Large intestine (tissue), 3 donors: Measurements from ENCODE around the gene C1orf167. TPM values are rescaled to one million over a fixed set of nuclear protein-coding genes. Genes with fewer than 3 reads are reported as not detected.

Experiments used
- DNase-seq, 2 donors: peaks; one replicate each; pipeline versions ENCODE4 v3.0.0 to v3.0.0-alpha.2; 2013
- H3K27ac ChIP-seq: one replicate; pipeline ENCODE4 v1.5.1; 2013; ENCODE audit warnings: low read length
- H3K27me3 ChIP-seq: 2 replicates; pipeline ENCODE4 v1.6.1; 2013; ENCODE audit warnings: low read length; ENCODE audit not compliant: control insufficient read depth, insufficient read depth
- H3K36me3 ChIP-seq: 2 replicates; pipeline ENCODE4 v1.6.1; 2013; ENCODE audit warnings: low read length; ENCODE audit not compliant: control insufficient read depth, insufficient read depth
- H3K4me1 ChIP-seq: one replicate; pipeline ENCODE4 v1.6.1; 2013; ENCODE audit warnings: low read length; ENCODE audit not compliant: control insufficient read depth, insufficient read depth
- H3K4me3 ChIP-seq: one replicate; pipeline ENCODE4 v1.5.1; 2013; ENCODE audit warnings: low read length
- H3K9me3 ChIP-seq: one replicate; pipeline ENCODE4 v1.6.1; 2013; ENCODE audit warnings: mild to moderate bottlenecking, low read depth, low read length, moderate library complexity; ENCODE audit not compliant: control insufficient read depth
- WGBS: methylation state at CpG from one replicate; pipeline ENCODE4 v1.1.5; 2013; ENCODE audit warnings: low lambda C conversion rate; ENCODE audit not compliant: insufficient coverage; 5-methylcytosine and 5-hydroxymethylcytosine counted together
- polyA plus RNA-seq: library from polyadenylated mRNA; unstranded; fragments of 120-200 nt; gene quantifications from one replicate; pipeline ENCODE4 v1.2.1, GENCODE V29; 2013

Gene C1orf167
- polyA plus RNA-seq, 1 donor = 0.15 TPM

DNA sequence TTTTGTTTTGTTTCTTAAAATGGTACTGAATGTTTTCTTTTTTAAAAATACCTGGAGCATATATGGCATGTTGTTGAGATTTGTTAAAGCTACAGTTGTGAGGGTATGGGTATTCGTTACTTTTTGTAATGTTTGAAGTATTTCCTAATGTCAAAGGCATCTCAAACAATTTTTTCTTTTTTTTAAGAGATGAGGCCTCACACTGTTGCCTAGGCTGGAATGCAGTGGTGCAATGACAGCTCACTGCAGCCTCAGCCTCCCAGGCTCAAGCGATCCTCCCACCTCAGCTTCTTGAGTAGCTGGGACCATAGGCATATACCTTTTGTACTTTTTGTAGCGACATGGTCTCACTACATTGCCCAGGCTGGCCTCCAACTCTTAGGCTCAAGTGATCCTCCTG is 60.1 kb downstream of the C1orf167 start:
- Histone ChIP-seq H3K27me3 (no peaks in the 10 kb centered on the region), H3K9me3 (no peaks in the 10 kb centered on the region), H3K4me1 (no peaks in the 10 kb centered on the region), H3K36me3 (peaks cover 69% of the 10 kb centered on the region), H3K27ac (no peak overlapping the region), H3K4me3 (no peak overlapping the region)
- no CpG with 5 or more reads among the region's 3 CpGs for WGBS
- DNase-seq = no peak

DNA sequence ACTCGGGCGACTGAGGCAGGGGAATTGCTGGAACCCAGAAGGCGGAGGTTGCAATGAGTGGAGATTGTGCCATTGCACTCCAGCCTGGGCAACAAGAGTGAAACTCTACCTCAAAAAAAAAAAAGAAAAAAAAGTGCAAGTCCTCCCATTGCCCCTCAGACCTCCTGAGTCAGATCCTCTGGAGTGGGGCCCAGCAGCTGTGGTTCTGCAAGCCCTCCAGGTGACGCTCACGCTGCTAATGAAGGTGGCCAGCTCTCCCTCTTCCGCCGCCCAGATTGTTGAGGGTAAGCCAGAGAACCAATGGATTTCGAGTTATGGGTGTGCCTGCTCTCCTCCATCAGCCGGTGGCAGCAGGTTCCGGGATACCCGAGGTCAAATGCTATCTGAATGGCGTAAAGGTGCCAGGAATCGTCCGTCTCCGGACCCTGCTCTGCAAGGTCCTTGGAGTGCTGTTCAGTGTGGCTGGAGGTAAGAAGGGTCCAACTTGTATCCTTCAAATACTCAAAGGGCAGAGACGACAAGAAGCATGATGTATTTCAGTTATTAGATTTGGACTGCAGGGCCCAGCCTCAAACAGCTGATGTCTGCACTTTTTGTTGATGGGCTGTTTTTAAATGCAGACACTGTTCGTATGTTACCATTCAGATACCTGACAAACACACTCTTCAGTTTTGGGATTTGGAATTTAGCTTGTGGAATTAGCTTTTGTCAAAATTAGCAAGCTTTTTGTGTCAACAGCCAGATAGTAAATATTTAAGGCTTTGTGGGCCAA is 61.6 kb downstream of the C1orf167 start:
- Histone ChIP-seq H3K27ac (no peak overlapping the region), H3K27me3 (no peaks in the 10 kb centered on the region), H3K9me3 (no peaks in the 10 kb centered on the region), H3K4me3 (no peak overlapping the region), H3K36me3 (peaks cover 71% of the 10 kb centered on the region), H3K4me1 (no peaks in the 10 kb centered on the region)
- WGBS = 100% methylated on average over 2 of the region's 17 CpGs
- DNase-seq = no peak

DNA sequence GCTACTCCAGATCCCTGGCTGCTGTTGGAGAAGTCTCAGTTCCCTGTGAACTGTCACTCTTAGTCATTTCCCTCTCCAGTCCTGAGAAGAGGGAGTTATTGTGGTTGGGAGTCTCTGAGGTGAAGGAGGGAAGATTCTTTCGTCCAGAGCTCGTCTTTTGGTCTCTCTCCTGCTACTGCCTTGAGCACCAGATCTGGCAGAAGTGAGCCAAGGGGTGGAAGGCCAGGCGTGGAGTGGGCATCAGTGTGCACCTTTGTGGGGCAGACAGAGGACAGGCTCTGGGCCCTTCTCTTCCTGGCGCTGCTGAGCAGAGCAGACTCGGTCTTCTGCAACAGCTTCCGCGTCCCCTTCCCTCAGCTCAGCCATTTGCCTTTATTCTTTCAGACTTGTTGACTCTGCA is 63.1 kb downstream of the C1orf167 start:
- no peak for DNase-seq
- no peak overlapping the region for H3K4me3 ChIP-seq
- no CpG with 5 or more reads among the region's 7 CpGs for WGBS
- peaks cover 75% of the 10 kb centered on the region for H3K36me3 ChIP-seq
- H3K9me3 ChIP-seq = no peaks in the 10 kb centered on the region
- H3K27me3 ChIP-seq = no peaks in the 10 kb centered on the region
- no peak overlapping the region for H3K27ac ChIP-seq
- no peaks in the 10 kb centered on the region for H3K4me1 ChIP-seq

GRCh38 chr1:11826946-11827345 is 65.0 kb downstream of the C1orf167 start:
- no CpG with 5 or more reads among the region's 9 CpGs for WGBS
- DNase-seq = no peak
- H3K36me3 ChIP-seq = peaks cover 75% of the 10 kb centered on the region
- no peak overlapping the region for H3K4me3 ChIP-seq
- H3K4me1 ChIP-seq = no peaks in the 10 kb centered on the region
- H3K27ac ChIP-seq = no peak overlapping the region
- H3K27me3 ChIP-seq = no peaks in the 10 kb centered on the region
- H3K9me3 ChIP-seq = no peaks in the 10 kb centered on the region

GRCh38 chr1:11828511-11828910 is 66.5 kb downstream of the C1orf167 start:
- H3K9me3 ChIP-seq = no peaks in the 10 kb centered on the region
- WGBS = no CpG with 5 or more reads among the region's 19 CpGs
- no peaks in the 10 kb centered on the region for H3K27me3 ChIP-seq
- H3K36me3 ChIP-seq = peaks cover 78% of the 10 kb centered on the region
- H3K4me3 ChIP-seq = no peak overlapping the region
- no peak overlapping the region for H3K27ac ChIP-seq
- DNase-seq = no peak
- no peaks in the 10 kb centered on the region for H3K4me1 ChIP-seq

- H3K27ac ChIP-seq = no peak overlapping the region
- H3K4me1 ChIP-seq = no peaks in the 10 kb centered on the region
- WGBS = no CpG with 5 or more reads among the region's 9 CpGs
- no peaks in the 10 kb centered on the region for H3K9me3 ChIP-seq
- no peaks in the 10 kb centered on the region for H3K27me3 ChIP-seq
- no peak overlapping the region for H3K4me3 ChIP-seq
- DNase-seq = no peak
- peaks cover 79% of the 10 kb centered on the region for H3K36me3 ChIP-seq
Measured at GRCh38 chr1:11831945-11832725, 70.1 kb downstream of the C1orf167 start.

DNA sequence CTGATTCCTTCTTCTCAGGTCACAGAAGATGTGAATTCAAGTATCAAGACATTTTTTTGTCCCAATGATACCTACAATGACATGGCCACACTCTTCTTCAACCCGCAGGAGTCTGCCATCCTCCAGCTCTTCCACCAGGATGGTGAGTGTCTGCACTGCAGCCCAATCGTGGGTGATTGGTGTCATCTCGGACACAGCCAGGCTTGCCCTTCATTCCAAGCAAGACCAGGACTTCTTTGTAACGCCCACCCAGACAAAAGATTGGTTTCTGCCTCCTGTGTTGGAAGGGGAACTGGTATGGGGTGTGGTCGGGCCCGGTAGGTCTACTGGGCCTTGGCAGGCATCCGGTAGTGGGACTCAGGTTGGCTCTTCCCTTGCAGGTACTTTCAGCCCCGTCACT is 71.5 kb downstream of the C1orf167 start:
- no peaks in the 10 kb centered on the region for H3K4me1 ChIP-seq
- no peak overlapping the region for H3K27ac ChIP-seq
- no peaks in the 10 kb centered on the region for H3K27me3 ChIP-seq
- H3K36me3 ChIP-seq = peaks cover 82% of the 10 kb centered on the region
- H3K9me3 ChIP-seq = no peaks in the 10 kb centered on the region
- DNase-seq = no peak
- H3K4me3 ChIP-seq = no peak overlapping the region
- WGBS = no CpG with 5 or more reads among the region's 8 CpGs

DNA sequence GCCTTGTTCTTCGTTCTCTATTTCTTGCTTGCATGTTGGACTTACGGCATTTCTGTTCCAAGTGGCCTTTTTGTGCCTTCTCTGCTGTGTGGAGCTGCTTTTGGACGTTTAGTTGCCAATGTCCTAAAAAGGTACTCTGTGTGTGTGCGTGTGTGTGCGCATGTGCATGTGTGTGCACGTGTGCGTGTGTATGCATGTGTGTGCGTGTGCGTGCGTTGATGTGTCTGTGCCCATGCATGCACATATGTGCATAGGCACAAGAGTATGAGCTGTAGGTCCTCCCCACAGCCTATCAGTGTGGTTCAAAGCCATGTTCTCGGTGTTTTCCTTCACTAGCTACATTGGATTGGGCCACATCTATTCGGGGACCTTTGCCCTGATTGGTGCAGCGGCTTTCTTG is 71.9 kb downstream of the C1orf167 start:
- H3K36me3 ChIP-seq = peaks cover 82% of the 10 kb centered on the region
- H3K4me1 ChIP-seq = no peaks in the 10 kb centered on the region
- no peaks in the 10 kb centered on the region for H3K27me3 ChIP-seq
- H3K4me3 ChIP-seq = no peak overlapping the region
- DNase-seq = no peak
- WGBS = no CpG with 5 or more reads among the region's 13 CpGs
- H3K27ac ChIP-seq = no peak overlapping the region
- H3K9me3 ChIP-seq = no peaks in the 10 kb centered on the region

- no CpG with 5 or more reads among the region's 28 CpGs for WGBS
- Histone ChIP-seq H3K4me1 (no peaks in the 10 kb centered on the region), H3K27me3 (no peaks in the 10 kb centered on the region), H3K36me3 (peaks cover 86% of the 10 kb centered on the region), H3K4me3 (no peak overlapping the region), H3K27ac (no peak overlapping the region), H3K9me3 (no peaks in the 10 kb centered on the region)
- DNase-seq = no peak
Measured at GRCh38 chr1:11835441-11836225, 73.6 kb downstream of the C1orf167 start.

DNA sequence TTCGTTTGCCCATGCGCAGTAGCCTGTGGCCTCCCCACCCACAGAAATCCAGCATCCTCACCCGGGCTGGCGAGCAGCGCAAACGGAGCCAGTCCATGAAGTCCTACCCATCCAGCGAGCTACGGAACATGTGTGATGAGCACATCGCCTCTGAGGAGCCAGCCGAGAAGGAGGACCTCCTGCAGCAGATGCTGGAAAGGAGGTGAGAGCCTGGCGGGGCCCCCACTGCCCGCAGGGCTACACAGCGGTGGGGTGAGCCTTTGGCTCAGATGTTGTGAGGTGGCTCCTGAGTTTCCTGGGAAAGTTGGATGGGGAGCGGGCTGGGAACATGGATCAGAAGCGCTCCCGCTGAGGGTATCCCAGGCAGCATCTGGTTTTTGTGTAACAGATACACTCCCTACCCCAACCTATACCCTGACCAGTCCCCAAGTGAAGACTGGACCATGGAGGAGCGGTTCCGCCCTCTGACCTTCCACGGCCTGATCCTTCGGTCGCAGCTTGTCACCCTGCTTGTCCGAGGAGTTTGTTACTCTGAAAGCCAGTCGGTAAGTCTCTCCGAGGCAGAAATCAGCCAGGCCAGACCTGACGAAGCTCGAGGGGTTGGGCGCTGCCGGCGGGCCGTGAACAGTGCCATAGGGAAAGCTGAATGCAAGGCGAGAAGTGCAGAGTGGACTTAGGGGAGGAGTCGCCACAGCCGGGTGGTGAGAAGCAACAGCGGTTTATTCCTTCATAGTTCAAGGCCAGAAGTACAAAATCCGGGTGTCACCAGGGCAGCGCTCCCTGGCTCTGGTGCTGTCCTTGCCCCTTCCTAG is 75.2 kb downstream of the C1orf167 start:
- no peaks in the 10 kb centered on the region for H3K4me1 ChIP-seq
- H3K4me3 ChIP-seq = no peak overlapping the region
- no CpG with 5 or more reads among the region's 36 CpGs for WGBS
- H3K9me3 ChIP-seq = no peaks in the 10 kb centered on the region
- H3K27ac ChIP-seq = no peak overlapping the region
- H3K36me3 ChIP-seq = peaks cover 98% of the 10 kb centered on the region
- no peak for DNase-seq
- no peaks in the 10 kb centered on the region for H3K27me3 ChIP-seq
